ENCODE data around the gene INSL4.

DNA sequence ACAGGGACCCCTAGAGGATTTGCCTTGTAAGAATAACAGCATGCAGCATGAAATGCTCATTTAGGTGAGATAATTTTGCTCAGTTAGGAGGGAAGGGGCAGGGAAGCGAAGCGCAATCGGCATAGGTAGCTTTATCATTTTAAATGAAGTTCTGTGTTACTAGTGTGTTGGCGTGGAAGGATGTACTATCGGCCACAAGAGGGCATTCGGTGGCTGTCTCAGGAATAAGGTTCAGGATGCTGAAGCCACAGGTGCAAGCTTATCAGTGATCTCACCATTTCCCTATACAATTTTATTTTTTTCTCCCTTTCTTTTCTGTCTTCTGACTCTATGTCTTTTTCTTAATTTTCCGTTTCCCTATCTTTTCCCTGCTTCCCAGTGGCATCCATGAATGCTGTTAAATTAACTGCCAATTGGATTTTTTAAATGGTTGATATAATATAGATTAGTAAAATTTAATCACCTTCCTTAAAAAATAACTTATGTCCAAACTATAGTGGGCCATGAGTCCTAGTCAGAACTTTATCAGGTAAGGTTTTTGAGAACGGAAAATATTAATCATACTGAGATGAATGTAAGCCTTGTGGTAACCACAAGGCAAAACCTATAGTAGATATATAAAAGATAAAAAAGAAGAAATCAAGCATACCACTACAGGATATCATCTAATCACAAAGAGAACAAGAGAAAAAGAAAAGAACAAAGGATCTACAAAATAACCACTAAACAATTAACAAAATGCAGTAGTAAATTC is 44.6 kb upstream of the INSL4 start:
- TF ChIP-seq POLR2A (IDR thresholded peaks at IDR 0.05) (no peak), EP300 (IDR thresholded peaks at IDR 0.05) (no peak)
- TF ChIP-seq, protein P1, sequence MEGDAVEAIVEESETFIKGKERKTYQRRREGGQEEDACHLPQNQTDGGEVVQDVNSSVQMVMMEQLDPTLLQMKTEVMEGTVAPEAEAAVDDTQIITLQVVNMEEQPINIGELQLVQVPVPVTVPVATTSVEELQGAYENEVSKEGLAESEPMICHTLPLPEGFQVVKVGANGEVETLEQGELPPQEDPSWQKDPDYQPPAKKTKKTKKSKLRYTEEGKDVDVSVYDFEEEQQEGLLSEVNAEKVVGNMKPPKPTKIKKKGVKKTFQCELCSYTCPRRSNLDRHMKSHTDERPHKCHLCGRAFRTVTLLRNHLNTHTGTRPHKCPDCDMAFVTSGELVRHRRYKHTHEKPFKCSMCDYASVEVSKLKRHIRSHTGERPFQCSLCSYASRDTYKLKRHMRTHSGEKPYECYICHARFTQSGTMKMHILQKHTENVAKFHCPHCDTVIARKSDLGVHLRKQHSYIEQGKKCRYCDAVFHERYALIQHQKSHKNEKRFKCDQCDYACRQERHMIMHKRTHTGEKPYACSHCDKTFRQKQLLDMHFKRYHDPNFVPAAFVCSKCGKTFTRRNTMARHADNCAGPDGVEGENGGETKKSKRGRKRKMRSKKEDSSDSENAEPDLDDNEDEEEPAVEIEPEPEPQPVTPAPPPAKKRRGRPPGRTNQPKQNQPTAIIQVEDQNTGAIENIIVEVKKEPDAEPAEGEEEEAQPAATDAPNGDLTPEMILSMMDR (IDR thresholded peaks at IDR 0.05) = no peak

Measured in ovary (tissue), 3 donors.